Measurements from ENCODE around the gene TRAPPC2L. TPM values are rescaled to one million over a fixed set of nuclear protein-coding genes. Genes with fewer than 3 reads are reported as not detected.

Gene TRAPPC2L
- total RNA-seq, 1 experiment from 2014 or later = 82.0 TPM

GRCh38 chr16:88826070-88826840, 30.7 kb upstream of the TRAPPC2L start (continued):
- TF ChIP-seq, protein P1, sequence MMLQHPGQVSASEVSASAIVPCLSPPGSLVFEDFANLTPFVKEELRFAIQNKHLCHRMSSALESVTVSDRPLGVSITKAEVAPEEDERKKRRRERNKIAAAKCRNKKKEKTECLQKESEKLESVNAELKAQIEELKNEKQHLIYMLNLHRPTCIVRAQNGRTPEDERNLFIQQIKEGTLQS (CRISPR knock-in tag; conservative IDR thresholded peaks at IDR 0.05) = no peak
- TF ChIP-seq NR2C2 (CRISPR knock-in tag; IDR thresholded peaks at IDR 0.05) (no peak), RELA (CRISPR knock-in tag; IDR thresholded peaks at IDR 0.05; ENCODE audit: borderline replicate concordance) (no peak), ZNF671 (CRISPR knock-in tag; IDR thresholded peaks at IDR 0.05) (no peak), ETV6 (CRISPR knock-in tag; IDR thresholded peaks at IDR 0.05) (no peak), IRF2 (CRISPR knock-in tag; IDR thresholded peaks at IDR 0.05; ENCODE audit: borderline replicate concordance, low read depth) (no peak)

- no peaks in the 10 kb centered on the region for H3K4me1 Mint-ChIP-seq
- POLR2A ChIA-PET = no interaction called here
- H3K27me3 Mint-ChIP-seq (ENCODE audit: low read depth) = no peaks in the 10 kb centered on the region
- ATAC-seq (no peak), DNase-seq (ENCODE audit: low spot score) (no peak)
- CTCF ChIA-PET = interaction anchor here (1.4 to 1.7 kb wide), 2 partner anchors 11 to 91 kb away, joined by 7 to 8 read pairs; no protein-coding TSS in a partner anchor
- H3K27ac Mint-ChIP-seq = no peak overlapping the region
- no peaks in the 10 kb centered on the region for H3K9me3 Mint-ChIP-seq
- no peaks in the 10 kb centered on the region for H3K36me3 Mint-ChIP-seq
- TF ChIP-seq GRHL2 (CRISPR knock-in tag; IDR thresholded peaks at IDR 0.05; ENCODE audit: insufficient replicate concordance, severe bottlenecking) (no peak), E2F5 (CRISPR knock-in tag; IDR thresholded peaks at IDR 0.05) (no peak), ETV6 (CRISPR knock-in tag; IDR thresholded peaks at IDR 0.05) (no peak), E2F4 (CRISPR knock-in tag; IDR thresholded peaks at IDR 0.05; ENCODE audit: borderline replicate concordance, low read depth) (no peak), IRF1 (CRISPR knock-in tag; IDR thresholded peaks at IDR 0.05) (no peak), IRF2 (CRISPR knock-in tag; IDR thresholded peaks at IDR 0.05; ENCODE audit: borderline replicate concordance, low read depth) (no peak), SMAD3 (CRISPR knock-in tag; IDR thresholded peaks at IDR 0.05; ENCODE audit: borderline replicate concordance) (no peak)
- TF ChIP-seq, protein P2, sequence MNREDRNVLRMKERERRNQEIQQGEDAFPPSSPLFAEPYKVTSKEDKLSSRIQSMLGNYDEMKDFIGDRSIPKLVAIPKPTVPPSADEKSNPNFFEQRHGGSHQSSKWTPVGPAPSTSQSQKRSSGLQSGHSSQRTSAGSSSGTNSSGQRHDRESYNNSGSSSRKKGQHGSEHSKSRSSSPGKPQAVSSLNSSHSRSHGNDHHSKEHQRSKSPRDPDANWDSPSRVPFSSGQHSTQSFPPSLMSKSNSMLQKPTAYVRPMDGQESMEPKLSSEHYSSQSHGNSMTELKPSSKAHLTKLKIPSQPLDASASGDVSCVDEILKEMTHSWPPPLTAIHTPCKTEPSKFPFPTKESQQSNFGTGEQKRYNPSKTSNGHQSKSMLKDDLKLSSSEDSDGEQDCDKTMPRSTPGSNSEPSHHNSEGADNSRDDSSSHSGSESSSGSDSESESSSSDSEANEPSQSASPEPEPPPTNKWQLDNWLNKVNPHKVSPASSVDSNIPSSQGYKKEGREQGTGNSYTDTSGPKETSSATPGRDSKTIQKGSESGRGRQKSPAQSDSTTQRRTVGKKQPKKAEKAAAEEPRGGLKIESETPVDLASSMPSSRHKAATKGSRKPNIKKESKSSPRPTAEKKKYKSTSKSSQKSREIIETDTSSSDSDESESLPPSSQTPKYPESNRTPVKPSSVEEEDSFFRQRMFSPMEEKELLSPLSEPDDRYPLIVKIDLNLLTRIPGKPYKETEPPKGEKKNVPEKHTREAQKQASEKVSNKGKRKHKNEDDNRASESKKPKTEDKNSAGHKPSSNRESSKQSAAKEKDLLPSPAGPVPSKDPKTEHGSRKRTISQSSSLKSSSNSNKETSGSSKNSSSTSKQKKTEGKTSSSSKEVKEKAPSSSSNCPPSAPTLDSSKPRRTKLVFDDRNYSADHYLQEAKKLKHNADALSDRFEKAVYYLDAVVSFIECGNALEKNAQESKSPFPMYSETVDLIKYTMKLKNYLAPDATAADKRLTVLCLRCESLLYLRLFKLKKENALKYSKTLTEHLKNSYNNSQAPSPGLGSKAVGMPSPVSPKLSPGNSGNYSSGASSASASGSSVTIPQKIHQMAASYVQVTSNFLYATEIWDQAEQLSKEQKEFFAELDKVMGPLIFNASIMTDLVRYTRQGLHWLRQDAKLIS (CRISPR knock-in tag; IDR thresholded peaks at IDR 0.05; ENCODE audit: borderline replicate concordance) = no peak
- TF ChIP-seq, protein P3, sequence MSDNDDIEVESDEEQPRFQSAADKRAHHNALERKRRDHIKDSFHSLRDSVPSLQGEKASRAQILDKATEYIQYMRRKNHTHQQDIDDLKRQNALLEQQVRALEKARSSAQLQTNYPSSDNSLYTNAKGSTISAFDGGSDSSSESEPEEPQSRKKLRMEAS (CRISPR knock-in tag; IDR thresholded peaks at IDR 0.05) = no peak
- TF ChIP-seq, protein P4, sequence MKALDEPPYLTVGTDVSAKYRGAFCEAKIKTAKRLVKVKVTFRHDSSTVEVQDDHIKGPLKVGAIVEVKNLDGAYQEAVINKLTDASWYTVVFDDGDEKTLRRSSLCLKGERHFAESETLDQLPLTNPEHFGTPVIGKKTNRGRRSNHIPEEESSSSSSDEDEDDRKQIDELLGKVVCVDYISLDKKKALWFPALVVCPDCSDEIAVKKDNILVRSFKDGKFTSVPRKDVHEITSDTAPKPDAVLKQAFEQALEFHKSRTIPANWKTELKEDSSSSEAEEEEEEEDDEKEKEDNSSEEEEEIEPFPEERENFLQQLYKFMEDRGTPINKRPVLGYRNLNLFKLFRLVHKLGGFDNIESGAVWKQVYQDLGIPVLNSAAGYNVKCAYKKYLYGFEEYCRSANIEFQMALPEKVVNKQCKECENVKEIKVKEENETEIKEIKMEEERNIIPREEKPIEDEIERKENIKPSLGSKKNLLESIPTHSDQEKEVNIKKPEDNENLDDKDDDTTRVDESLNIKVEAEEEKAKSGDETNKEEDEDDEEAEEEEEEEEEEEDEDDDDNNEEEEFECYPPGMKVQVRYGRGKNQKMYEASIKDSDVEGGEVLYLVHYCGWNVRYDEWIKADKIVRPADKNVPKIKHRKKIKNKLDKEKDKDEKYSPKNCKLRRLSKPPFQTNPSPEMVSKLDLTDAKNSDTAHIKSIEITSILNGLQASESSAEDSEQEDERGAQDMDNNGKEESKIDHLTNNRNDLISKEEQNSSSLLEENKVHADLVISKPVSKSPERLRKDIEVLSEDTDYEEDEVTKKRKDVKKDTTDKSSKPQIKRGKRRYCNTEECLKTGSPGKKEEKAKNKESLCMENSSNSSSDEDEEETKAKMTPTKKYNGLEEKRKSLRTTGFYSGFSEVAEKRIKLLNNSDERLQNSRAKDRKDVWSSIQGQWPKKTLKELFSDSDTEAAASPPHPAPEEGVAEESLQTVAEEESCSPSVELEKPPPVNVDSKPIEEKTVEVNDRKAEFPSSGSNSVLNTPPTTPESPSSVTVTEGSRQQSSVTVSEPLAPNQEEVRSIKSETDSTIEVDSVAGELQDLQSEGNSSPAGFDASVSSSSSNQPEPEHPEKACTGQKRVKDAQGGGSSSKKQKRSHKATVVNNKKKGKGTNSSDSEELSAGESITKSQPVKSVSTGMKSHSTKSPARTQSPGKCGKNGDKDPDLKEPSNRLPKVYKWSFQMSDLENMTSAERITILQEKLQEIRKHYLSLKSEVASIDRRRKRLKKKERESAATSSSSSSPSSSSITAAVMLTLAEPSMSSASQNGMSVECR (CRISPR knock-in tag; IDR thresholded peaks at IDR 0.05; ENCODE audit: borderline replicate concordance) = no peak
- TF ChIP-seq, protein P5, sequence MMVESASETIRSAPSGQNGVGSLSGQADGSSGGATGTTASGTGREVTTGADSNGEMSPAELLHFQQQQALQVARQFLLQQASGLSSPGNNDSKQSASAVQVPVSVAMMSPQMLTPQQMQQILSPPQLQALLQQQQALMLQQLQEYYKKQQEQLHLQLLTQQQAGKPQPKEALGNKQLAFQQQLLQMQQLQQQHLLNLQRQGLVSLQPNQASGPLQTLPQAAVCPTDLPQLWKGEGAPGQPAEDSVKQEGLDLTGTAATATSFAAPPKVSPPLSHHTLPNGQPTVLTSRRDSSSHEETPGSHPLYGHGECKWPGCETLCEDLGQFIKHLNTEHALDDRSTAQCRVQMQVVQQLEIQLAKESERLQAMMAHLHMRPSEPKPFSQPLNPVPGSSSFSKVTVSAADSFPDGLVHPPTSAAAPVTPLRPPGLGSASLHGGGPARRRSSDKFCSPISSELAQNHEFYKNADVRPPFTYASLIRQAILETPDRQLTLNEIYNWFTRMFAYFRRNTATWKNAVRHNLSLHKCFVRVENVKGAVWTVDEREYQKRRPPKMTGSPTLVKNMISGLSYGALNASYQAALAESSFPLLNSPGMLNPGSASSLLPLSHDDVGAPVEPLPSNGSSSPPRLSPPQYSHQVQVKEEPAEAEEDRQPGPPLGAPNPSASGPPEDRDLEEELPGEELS (CRISPR knock-in tag; IDR thresholded peaks at IDR 0.05) = no peak
- H3K4me3 Mint-ChIP-seq = no peak overlapping the region
Observed at GRCh38 chr16:88827727-88828126, 29.2 kb upstream of the TRAPPC2L start.

All from WTC11 (cell line).